Glutamatergic neuron (in vitro differentiated cells): Measurements from ENCODE around the gene B3GNT4. TPM values are rescaled to one million over a fixed set of nuclear protein-coding genes. Genes with fewer than 3 reads are reported as not detected.

Experiments
- DNase-seq: peaks from one replicate; pipeline ENCODE4 v3.0.0; 2022
- H3K27ac Mint-ChIP-seq: one replicate; pipeline ENCODE4 v1.8.0; 2020; ENCODE audit warnings: mild to moderate bottlenecking, mixed read lengths, inconsistent platforms; ENCODE audit not compliant: unreplicated experiment
- H3K27me3 Mint-ChIP-seq: one replicate; pipeline ENCODE4 v1.8.0; 2020; ENCODE audit warnings: mild to moderate bottlenecking, moderate library complexity, mixed read lengths, inconsistent platforms; ENCODE audit not compliant: unreplicated experiment
- H3K36me3 Mint-ChIP-seq: one replicate; pipeline ENCODE4 v1.8.0; 2020; ENCODE audit warnings: mild to moderate bottlenecking, mixed read lengths, inconsistent platforms; ENCODE audit not compliant: unreplicated experiment
- H3K4me1 Mint-ChIP-seq: one replicate; pipeline ENCODE4 v1.8.0; 2020; ENCODE audit warnings: mild to moderate bottlenecking, low read depth, mixed read lengths, inconsistent platforms; ENCODE audit not compliant: unreplicated experiment
- H3K4me3 Mint-ChIP-seq: one replicate; pipeline ENCODE4 v1.8.0; 2020; ENCODE audit warnings: mild to moderate bottlenecking, mixed read lengths, inconsistent platforms; ENCODE audit not compliant: unreplicated experiment
- H3K9me3 Mint-ChIP-seq: one replicate; pipeline ENCODE4 v1.8.0; 2020; ENCODE audit warnings: mild to moderate bottlenecking, moderate library complexity, mixed read lengths, inconsistent platforms; ENCODE audit not compliant: unreplicated experiment
- total RNA-seq: library from RNA; stranded (reverse); fragmentation: NEBNext Ultra II Directional; extraction: Animal tissue kit (Norgen Biotek cat#: 25700); gene quantifications from one replicate; pipeline ENCODE4 v1.2.1, GENCODE V29; 2021; ENCODE audit not compliant: unreplicated experiment
- TF ChIP-seq, protein P1 (sequence below): fragments of 200-600 bp; sonication (generic); IDR thresholded peaks from one replicate; pipeline ENCODE4 v1.5.0; 2021; ENCODE audit not compliant: partially characterized antibody, unreplicated experiment

B3GNT4 gene
- total RNA-seq, 1 donor from 2014 or later = 1.8 TPM

DNA sequence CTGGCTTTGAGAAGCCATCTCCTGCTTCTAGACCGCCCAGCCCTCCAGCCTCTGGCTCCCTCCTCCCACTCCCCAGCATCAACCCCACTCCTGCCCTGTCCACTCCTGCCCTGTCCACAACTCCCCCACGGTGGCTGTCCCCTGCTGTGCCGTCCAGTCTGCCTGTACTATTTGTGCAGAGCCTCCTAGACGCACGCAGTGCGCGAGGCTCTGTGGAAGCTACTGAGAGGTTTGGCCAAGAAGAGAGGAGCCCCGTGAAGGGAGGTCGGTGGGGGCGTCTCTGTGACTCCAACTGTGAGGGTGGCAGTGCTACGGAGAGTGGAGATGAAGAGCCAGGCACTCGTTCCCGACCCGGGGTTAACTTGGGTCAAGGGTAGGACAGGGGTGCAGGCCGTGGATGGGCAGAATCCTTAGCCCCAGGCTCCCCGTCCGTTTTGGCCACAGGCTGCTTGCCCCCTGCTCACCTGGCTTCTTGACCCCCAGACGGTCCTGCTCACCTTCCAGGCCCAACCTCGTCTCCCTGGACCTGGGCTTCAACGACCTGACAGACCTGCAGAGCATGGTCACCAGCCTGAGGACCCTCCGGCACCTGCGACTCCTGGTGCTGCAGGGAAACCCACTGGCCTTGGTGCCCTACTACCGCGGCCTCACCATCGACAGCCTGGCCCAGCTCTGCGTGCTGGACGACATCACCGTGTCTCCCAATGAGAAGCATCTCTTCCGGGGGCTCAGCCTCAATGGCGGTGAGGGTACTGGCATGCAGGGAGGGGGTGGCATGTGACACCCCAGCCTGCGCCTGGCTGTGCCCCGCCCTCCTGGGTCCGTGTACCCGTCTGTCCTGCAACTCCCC, 13.7 kb upstream of the B3GNT4 start:
- H3K9me3 Mint-ChIP-seq = peaks cover 2% of the 10 kb centered on the region
- no peak overlapping the region for H3K4me3 Mint-ChIP-seq
- no peaks in the 10 kb centered on the region for H3K4me1 Mint-ChIP-seq
- H3K27me3 Mint-ChIP-seq = no peaks in the 10 kb centered on the region
- no peak overlapping the region for H3K27ac Mint-ChIP-seq
- DNase-seq = no peak
- H3K36me3 Mint-ChIP-seq = peaks cover 2% of the 10 kb centered on the region
- TF ChIP-seq, protein P1, sequence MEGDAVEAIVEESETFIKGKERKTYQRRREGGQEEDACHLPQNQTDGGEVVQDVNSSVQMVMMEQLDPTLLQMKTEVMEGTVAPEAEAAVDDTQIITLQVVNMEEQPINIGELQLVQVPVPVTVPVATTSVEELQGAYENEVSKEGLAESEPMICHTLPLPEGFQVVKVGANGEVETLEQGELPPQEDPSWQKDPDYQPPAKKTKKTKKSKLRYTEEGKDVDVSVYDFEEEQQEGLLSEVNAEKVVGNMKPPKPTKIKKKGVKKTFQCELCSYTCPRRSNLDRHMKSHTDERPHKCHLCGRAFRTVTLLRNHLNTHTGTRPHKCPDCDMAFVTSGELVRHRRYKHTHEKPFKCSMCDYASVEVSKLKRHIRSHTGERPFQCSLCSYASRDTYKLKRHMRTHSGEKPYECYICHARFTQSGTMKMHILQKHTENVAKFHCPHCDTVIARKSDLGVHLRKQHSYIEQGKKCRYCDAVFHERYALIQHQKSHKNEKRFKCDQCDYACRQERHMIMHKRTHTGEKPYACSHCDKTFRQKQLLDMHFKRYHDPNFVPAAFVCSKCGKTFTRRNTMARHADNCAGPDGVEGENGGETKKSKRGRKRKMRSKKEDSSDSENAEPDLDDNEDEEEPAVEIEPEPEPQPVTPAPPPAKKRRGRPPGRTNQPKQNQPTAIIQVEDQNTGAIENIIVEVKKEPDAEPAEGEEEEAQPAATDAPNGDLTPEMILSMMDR = no peak

DNA sequence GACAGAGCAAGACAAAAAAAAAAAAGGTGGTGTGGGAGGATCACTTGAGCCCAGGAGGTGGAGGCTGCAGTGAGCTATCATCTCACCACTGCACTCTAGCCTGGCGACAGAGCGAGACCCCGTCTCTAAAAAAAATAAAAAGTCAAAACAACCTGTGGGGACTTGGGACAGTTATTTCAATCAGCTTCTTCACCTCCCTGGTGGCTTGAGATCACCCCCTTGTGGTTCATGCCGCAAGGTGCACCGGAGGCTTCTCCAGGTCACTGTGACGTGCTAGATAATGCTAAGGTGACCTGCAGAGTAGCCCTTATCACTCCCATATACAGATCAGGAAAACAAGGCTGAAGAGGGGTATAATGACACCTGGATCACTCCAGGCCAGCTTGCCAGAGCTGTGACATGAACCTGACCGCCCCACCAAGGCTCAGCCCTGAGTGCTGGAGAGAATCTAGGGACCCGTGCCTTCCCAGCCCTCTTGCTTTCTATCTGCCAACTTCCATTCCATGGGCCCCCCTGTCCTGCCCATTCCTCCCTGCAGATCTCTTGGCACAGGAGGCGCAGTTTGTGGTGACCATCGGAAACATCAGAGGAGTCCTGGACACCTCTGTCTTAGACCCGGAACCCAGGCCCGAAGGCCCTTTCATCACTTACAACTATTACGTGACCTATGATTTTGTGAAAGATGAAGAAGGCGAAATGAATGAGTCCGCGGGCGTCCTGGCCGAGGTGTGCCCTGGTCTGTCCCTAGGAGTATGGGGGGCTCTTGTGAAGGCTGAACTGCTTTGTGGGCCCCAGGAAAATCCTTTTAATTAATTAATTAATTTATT, 12.5 kb upstream of the B3GNT4 start:
- peaks cover 5% of the 10 kb centered on the region for H3K9me3 Mint-ChIP-seq
- no peaks in the 10 kb centered on the region for H3K4me1 Mint-ChIP-seq
- peak; percentile 82 for DNase-seq
- H3K27me3 Mint-ChIP-seq = no peaks in the 10 kb centered on the region
- no peak overlapping the region for H3K27ac Mint-ChIP-seq
- TF ChIP-seq, protein P1 = peak; percentile 75
- peaks cover 14% of the 10 kb centered on the region for H3K36me3 Mint-ChIP-seq
- H3K4me3 Mint-ChIP-seq = peak overlapping the region; percentile 11

DNA sequence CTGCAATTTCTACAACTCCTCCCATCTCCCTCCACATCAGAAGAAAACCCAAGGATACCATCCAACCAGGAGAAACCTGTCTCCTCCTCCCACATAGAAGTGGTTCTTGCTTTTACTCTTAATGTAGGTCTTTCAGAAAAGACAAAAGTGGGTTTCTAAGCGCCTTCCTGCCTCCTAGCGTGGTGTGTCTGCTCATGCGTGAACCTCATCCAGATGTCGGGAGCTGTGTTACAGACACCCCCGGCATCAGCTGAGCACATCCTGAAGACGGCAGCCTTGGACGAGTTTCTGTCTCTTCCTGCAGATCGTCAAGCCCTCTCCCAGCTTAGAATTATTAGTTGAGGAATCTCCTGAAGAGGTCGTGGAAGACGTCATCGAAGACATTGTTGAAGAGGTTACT, 11.1 kb upstream of the B3GNT4 start:
- peaks cover 5% of the 10 kb centered on the region for H3K9me3 Mint-ChIP-seq
- DNase-seq = no peak
- no peaks in the 10 kb centered on the region for H3K27me3 Mint-ChIP-seq
- TF ChIP-seq, protein P1 = no peak
- H3K4me3 Mint-ChIP-seq = no peak overlapping the region
- peaks cover 14% of the 10 kb centered on the region for H3K36me3 Mint-ChIP-seq
- H3K4me1 Mint-ChIP-seq = no peaks in the 10 kb centered on the region
- H3K27ac Mint-ChIP-seq = no peak overlapping the region

DNA sequence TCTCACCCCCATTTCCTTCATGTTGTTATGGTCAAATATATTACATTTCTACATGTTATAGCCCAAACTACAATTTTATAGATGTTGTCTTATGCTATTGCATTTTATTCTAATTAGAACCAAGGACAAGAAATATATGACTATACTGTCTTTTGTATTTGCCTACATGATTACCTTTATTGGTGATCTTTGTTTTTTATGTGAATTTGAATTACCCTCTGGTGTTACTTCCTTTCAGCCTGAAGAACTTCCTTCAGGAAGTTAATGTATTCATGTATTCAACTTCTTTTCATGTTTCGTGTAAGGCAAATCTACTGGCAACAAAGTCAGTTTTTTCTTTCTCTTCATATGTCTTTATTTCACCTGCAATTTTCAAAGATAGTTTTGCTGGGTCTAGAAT, 8.7 kb upstream of the B3GNT4 start:
- no peak for DNase-seq
- TF ChIP-seq, protein P1 = no peak
- Mint-ChIP-seq H3K4me1 (no peaks in the 10 kb centered on the region), H3K9me3 (peaks cover 8% of the 10 kb centered on the region), H3K27ac (no peak overlapping the region), H3K36me3 (peaks cover 14% of the 10 kb centered on the region), H3K27me3 (no peaks in the 10 kb centered on the region), H3K4me3 (no peak overlapping the region)
